AG10803 (cell line): ENCODE measurements around the gene SPATS1.

Experiments
- DNase-seq: peaks from one replicate; pipeline ENCODE4 v3.0.0; 2010; ENCODE audit warnings: low read depth
- H3K4me3 ChIP-seq: 2 replicates; pipeline ENCODE4 v1.5.1; 2011; ENCODE audit warnings: mild to moderate bottlenecking, low read length, control low read depth
- CTCF ChIP-seq: conservative IDR thresholded peaks from 2 replicates; pipeline ENCODE4 v1.5.1; 2011; ENCODE audit warnings: mild to moderate bottlenecking, low read length, control low read depth, inconsistent platforms

SPATS1 gene

GRCh38 chr6:44390158-44390683, 47.8 kb downstream of the SPATS1 start:
- no peak for TF ChIP-seq CTCF
- no peak overlapping the region for H3K4me3 ChIP-seq
- DNase-seq, result no peak
